Measurements from ENCODE around the gene OR9A2. TPM values are rescaled to one million over a fixed set of nuclear protein-coding genes. Genes with fewer than 3 reads are reported as not detected.

The OR9A2 gene
- total RNA-seq, 1 donor, result not detected

DNA sequence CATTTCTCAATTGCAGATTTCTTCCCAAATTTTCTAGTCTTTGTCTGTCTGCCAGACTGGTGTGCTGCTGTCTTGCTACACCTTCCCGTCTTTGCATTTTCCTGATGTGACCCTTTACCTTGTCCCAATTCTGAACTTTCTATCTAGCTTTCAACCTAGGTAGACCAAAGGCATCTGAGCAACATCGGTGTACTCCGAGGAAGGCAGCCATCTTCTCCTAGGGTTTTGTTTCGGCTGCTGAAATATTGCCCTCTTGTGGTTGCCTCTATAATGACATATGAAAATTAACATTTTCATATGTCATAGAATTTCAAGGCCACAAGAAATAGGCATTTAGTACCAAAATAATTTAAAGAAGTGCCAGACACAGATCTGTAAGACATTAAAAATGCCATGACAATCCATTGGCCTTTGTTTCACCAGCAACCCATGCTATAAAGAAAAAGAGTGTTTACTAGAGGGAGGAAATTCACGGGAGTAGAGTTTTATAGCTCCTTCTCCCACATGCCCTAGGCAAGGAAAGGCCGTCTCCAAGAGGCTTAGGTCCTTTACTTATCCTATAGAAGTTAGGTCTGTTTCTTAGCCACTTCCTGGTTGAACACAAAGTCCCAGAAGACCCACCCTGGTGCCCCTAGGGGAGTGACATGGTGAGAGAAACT, 23.4 kb downstream of the OR9A2 start:
- TF ChIP-seq, protein P1, sequence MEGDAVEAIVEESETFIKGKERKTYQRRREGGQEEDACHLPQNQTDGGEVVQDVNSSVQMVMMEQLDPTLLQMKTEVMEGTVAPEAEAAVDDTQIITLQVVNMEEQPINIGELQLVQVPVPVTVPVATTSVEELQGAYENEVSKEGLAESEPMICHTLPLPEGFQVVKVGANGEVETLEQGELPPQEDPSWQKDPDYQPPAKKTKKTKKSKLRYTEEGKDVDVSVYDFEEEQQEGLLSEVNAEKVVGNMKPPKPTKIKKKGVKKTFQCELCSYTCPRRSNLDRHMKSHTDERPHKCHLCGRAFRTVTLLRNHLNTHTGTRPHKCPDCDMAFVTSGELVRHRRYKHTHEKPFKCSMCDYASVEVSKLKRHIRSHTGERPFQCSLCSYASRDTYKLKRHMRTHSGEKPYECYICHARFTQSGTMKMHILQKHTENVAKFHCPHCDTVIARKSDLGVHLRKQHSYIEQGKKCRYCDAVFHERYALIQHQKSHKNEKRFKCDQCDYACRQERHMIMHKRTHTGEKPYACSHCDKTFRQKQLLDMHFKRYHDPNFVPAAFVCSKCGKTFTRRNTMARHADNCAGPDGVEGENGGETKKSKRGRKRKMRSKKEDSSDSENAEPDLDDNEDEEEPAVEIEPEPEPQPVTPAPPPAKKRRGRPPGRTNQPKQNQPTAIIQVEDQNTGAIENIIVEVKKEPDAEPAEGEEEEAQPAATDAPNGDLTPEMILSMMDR (IDR thresholded peaks at IDR 0.05; ENCODE audit: insufficient read depth, low read length), result peak; percentile 77
- DNase-seq (ENCODE audit: low read depth), result peak; percentile 75
- H3K4me3 ChIP-seq (ENCODE audit: low read depth, low read length), result peak overlapping the region; percentile 52

DNA sequence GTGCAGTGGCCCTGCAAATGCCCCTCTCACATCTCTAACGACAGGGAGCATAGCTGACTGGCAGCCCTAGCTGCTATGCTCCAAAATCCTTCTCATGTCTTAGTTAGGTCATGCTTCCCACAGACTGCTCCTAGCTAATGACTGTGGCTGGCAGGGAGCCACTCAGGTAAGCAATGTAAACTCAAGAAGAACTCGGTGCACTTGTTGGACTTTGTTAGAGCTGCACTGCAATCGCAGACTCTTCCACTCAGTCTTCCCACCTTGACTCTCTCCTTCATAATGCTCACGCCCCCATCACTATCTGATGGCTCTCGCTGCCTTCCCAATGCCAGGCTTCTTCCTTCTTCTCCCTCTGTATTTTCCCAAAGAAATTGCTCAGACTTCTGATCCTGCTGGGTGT, 24.0 kb downstream of the OR9A2 start:
- H3K4me3 ChIP-seq (ENCODE audit: low read depth, low read length), result no peak overlapping the region
- TF ChIP-seq, protein P1 (IDR thresholded peaks at IDR 0.05; ENCODE audit: insufficient read depth, low read length), result no peak
- no peak for DNase-seq (ENCODE audit: low read depth)

DNA sequence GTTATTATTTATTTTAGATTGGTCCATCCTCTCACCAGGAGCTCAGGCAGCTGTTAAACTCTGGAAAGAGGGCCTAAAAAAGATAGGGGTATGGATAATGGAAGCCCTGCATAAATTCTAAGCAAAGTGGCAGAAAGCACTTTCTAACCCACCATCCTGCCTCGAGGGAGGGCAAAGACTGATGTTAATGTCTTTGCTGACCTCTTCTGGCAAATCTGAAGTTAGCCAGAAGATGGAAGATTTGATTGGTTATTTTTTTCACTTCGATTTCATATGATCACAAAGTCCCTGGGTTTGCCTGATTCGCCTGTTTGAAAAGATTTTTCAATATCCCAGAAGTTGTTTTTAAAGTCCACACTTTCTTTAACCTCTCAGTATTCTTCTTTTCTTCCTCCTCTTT, 24.8 kb downstream of the OR9A2 start:
- peak; percentile 54 for DNase-seq (ENCODE audit: low read depth)
- TF ChIP-seq, protein P1 (IDR thresholded peaks at IDR 0.05; ENCODE audit: insufficient read depth, low read length), result peak; percentile 44
- H3K4me3 ChIP-seq (ENCODE audit: low read depth, low read length), result no peak overlapping the region

DNA sequence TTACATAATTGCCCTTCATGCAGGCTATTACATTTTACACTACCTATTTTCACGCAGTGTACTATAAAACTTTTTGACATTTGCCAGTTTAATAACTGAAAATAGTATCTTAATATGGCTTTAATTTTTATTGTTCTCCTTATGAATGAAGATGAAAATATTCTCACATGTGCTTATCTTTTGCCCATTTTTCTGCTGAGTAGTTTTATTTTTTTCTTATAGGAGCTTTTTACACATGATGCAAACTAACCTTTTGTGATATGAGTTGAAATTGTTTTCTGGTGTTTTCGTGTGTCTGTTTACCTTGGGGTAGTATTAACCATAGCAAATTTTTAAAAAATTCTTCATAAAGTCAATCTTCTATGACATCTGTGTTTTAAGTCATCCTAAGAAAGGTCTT, 26.3 kb downstream of the OR9A2 start:
- TF ChIP-seq, protein P1 (IDR thresholded peaks at IDR 0.05; ENCODE audit: insufficient read depth, low read length), result no peak
- DNase-seq (ENCODE audit: low read depth), result no peak
- H3K4me3 ChIP-seq (ENCODE audit: low read depth, low read length), result no peak overlapping the region

DNA sequence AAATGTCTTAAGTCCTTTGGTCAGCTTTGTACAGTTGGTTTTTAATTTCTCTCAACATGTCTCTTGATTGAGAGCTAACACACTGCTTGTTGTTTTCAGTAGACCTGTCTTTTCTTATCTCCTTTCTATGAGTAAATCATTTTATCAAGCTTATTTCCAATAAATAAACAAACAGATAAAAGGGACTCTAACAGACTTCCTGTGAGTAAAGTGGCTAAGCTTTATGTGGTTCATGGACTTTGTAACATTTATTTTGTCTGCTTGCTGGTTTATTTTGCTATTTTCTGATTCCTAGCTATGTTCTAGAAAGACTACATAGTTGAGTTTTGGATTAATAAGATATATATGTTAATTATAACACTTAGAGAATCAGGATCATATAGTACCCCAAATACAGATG, 27.1 kb downstream of the OR9A2 start:
- TF ChIP-seq, protein P1 (IDR thresholded peaks at IDR 0.05; ENCODE audit: insufficient read depth, low read length), result no peak
- DNase-seq (ENCODE audit: low read depth), result no peak
- no peak overlapping the region for H3K4me3 ChIP-seq (ENCODE audit: low read depth, low read length)

DNA sequence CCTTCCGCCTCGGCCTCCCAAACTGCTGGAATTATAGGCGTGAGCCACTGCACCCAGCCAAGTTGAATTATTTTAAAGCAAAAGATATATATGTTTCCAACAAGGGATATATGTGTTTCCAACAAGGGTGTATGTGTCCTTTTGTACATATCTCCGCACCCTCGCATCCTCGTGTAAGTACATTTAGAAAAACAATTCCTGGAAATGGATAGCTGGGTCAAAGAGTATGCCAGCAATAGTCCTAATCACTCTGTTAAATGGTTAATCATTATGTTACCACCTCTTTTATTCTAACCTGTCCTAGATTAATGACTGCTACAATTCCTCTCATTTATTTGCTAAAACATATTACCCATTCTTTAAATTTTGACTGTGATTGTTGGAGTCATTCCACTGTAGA, 28.0 kb downstream of the OR9A2 start:
- TF ChIP-seq, protein P1 (IDR thresholded peaks at IDR 0.05; ENCODE audit: insufficient read depth, low read length), result no peak
- H3K4me3 ChIP-seq (ENCODE audit: low read depth, low read length), result no peak overlapping the region
- no peak for DNase-seq (ENCODE audit: low read depth)

DNA sequence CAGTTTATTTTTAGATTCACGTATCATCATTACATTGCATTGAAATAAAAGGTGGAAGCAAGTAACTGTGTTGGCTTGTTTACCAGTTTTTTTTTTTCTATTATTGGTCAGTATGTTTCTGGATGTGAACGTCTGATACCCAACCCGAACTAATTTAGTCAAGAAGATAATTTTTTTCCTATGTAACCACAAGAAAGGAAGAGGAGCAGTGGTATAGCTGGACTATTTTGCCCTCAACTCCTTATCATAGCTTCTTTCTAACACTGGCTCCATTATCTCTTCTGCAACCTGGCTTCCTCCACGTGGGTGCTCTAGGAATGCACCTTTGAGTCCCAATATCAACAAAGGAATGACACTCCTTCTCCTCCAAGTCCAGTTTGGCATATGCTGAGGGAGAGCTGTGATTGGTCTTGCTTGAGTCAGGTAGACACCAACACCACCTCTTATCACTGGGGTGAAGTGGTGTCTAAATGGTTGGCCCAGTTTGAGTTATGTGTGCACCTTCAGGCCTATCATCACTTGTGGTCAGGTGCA, 29.4 kb downstream of the OR9A2 start:
- no peak overlapping the region for H3K4me3 ChIP-seq (ENCODE audit: low read depth, low read length)
- TF ChIP-seq, protein P1 (IDR thresholded peaks at IDR 0.05; ENCODE audit: insufficient read depth, low read length), result no peak
- no peak for DNase-seq (ENCODE audit: low read depth)

Measured in fibroblast of the aortic adventitia (primary cell).